DOHH2 (cell line): ENCODE results near the gene AXDND1.

Experiments used
- H3F3A ChIP-seq: fragments of 200-600 bp; sonication (generic), shearing (Covaris generic); 2 replicates; pipeline ENCODE4 v1.6.0; 2016; ENCODE audit warnings: antibody characterized with exemption, mild to moderate bottlenecking; ENCODE audit not compliant: control insufficient read depth, insufficient read depth
- H3K27ac ChIP-seq: fragments of 200-600 bp; sonication (generic); 2 replicates; pipeline ENCODE4 v1.5.1; 2014; ENCODE audit warnings: low read depth, mild to moderate bottlenecking, low read length, moderate library complexity
- H3K27me3 ChIP-seq: fragments of 200-600 bp; sonication (generic); 2 replicates; pipeline ENCODE4 v1.6.1; 2014; ENCODE audit warnings: mild to moderate bottlenecking, low read length, mixed read lengths; ENCODE audit not compliant: control insufficient read depth
- H3K36me3 ChIP-seq: fragments of 200-600 bp; sonication (generic); 2 replicates; pipeline ENCODE4 v1.6.1; 2014; ENCODE audit warnings: mild to moderate bottlenecking, low read length, moderate library complexity, mixed read lengths; ENCODE audit not compliant: control insufficient read depth
- H3K4me1 ChIP-seq: fragments of 200-600 bp; sonication (generic); 2 replicates; pipeline ENCODE4 v1.6.1; 2014; ENCODE audit warnings: mild to moderate bottlenecking, low read length, mixed read lengths; ENCODE audit not compliant: control insufficient read depth
- H3K4me2 ChIP-seq: fragments of 200-600 bp; sonication (generic); 2 replicates; pipeline ENCODE4 v1.6.0; 2014; ENCODE audit warnings: mild to moderate bottlenecking, low read length, moderate library complexity
- H3K4me3 ChIP-seq: fragments of 200-600 bp; sonication (generic); 2 replicates; pipeline ENCODE4 v1.5.1; 2014; ENCODE audit warnings: mild to moderate bottlenecking, low read length, mixed read lengths
- H3K79me2 ChIP-seq: fragments of 200-600 bp; sonication (generic); 2 replicates; pipeline ENCODE4 v1.6.1; 2014; ENCODE audit warnings: mild to moderate bottlenecking, low read length, mixed read lengths; ENCODE audit not compliant: control insufficient read depth
- H3K9me2 ChIP-seq: fragments of 200-600 bp; sonication (generic); replicated peaks from 2 replicates; pipeline ENCODE4 v1.6.1; 2014; ENCODE audit warnings: mild to moderate bottlenecking, low read length, mixed read lengths; ENCODE audit not compliant: control insufficient read depth
- H3K9me3 ChIP-seq: fragments of 200-600 bp; sonication (generic); 2 replicates; pipeline ENCODE4 v1.6.1; 2014; ENCODE audit warnings: antibody characterized with exemption, low read length, mixed read lengths; ENCODE audit not compliant: control insufficient read depth, insufficient read depth
- H4K20me1 ChIP-seq: fragments of 200-600 bp; sonication (generic); 2 replicates; pipeline ENCODE4 v1.6.0; 2014; ENCODE audit warnings: low read depth, mild to moderate bottlenecking, antibody characterized with exemption, low read length, moderate library complexity; ENCODE audit not compliant: control insufficient read depth, insufficient read depth
- CTCF ChIP-seq: fragments of 200-600 bp; sonication (generic); IDR thresholded peaks from one replicate; pipeline ENCODE4 v1.5.1; 2014; ENCODE audit warnings: antibody characterized with exemption, mild to moderate bottlenecking, low read depth, low read length; ENCODE audit not compliant: poor library complexity, severe bottlenecking
- EZH2phosphoT487 ChIP-seq: fragments of 200-600 bp; sonication (generic); IDR thresholded peaks from 2 replicates; pipeline ENCODE4 v1.6.1; 2017; ENCODE audit warnings: borderline replicate concordance, mild to moderate bottlenecking, antibody characterized with exemption, low read length, moderate library complexity, mixed read lengths

The AXDND1 gene

GRCh38 chr1:179530352-179530751, 164.6 kb downstream of the AXDND1 start:
- Histone ChIP-seq H3K79me2 (no peaks in the 10 kb centered on the region), H3K9me3 (no peaks in the 10 kb centered on the region), H3K9me2 (no peaks in the 10 kb centered on the region), H3K27me3 (no peaks in the 10 kb centered on the region), H3F3A (no peaks in the 10 kb centered on the region), H4K20me1 (no peaks in the 10 kb centered on the region), H3K27ac (no peak overlapping the region), H3K4me2 (no peak overlapping the region), H3K4me3 (no peak overlapping the region), H3K4me1 (no peaks in the 10 kb centered on the region), H3K36me3 (no peaks in the 10 kb centered on the region)
- TF ChIP-seq EZH2phosphoT487: no peak

DNA sequence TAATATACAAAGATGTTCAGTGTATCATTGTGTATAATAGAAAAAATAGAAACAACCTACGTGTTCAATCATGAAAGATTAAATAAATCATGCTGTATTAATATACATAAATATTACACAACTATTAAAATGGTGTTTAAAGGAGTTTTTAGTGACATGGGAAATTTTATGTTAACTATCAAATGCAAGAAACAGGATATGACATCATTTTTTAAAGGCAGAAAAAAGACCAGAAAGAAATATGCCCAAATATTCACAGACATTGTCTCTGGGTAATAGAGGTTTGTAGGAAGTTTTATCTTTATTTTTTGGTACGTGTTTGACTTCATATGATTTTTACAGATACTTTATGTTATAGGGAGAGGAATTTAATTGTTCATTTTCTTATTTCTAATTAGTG, 176.0 kb downstream of the AXDND1 start:
- Histone ChIP-seq H3K9me2 (no peaks in the 10 kb centered on the region), H3F3A (no peaks in the 10 kb centered on the region), H4K20me1 (no peaks in the 10 kb centered on the region), H3K4me2 (no peak overlapping the region), H3K4me3 (no peak overlapping the region), H3K27ac (no peak overlapping the region), H3K27me3 (no peaks in the 10 kb centered on the region), H3K9me3 (no peaks in the 10 kb centered on the region), H3K36me3 (no peaks in the 10 kb centered on the region), H3K79me2 (no peaks in the 10 kb centered on the region), H3K4me1 (no peaks in the 10 kb centered on the region)
- TF ChIP-seq EZH2phosphoT487 (no peak), CTCF (no peak)

- H3K4me1 ChIP-seq: no peaks in the 10 kb centered on the region
- no peaks in the 10 kb centered on the region for H3F3A ChIP-seq
- H3K36me3 ChIP-seq: no peaks in the 10 kb centered on the region
- H3K27me3 ChIP-seq: no peaks in the 10 kb centered on the region
- no peaks in the 10 kb centered on the region for H3K9me2 ChIP-seq
- TF ChIP-seq EZH2phosphoT487 (no peak), CTCF (no peak)
- H3K27ac ChIP-seq: no peak overlapping the region
- no peak overlapping the region for H3K4me2 ChIP-seq
- no peak overlapping the region for H3K4me3 ChIP-seq
- no peaks in the 10 kb centered on the region for H4K20me1 ChIP-seq
- H3K9me3 ChIP-seq: no peaks in the 10 kb centered on the region
- H3K79me2 ChIP-seq: no peaks in the 10 kb centered on the region
Observed at GRCh38 chr1:179545321-179545720, 179.6 kb downstream of the AXDND1 start.

DNA sequence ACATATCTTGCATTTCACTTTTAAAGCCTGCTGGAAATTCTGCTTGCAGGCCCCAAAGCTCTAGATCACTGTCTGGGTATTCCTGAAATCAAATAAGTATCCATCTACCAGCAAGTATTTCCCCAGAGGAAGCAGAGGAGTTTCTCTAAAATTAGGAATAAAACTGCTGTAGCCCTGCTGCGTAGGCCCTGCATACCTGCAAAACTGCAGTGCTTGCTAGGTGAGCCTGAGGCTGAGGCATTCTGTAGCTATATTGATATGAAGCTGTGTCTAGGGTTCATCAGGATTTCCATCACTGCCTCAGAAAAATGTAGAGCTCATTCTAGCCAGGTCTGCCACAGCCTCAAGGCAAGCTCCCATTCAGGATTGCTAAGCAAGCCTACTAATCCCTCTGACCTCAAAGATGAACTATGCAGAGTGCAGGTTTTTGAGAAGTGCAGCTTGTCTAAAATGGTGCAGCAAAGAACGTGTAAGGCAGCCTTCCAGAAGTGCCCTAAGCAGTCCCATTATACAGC, 181.3 kb downstream of the AXDND1 start:
- Histone ChIP-seq H3F3A (no peaks in the 10 kb centered on the region), H3K36me3 (no peaks in the 10 kb centered on the region), H3K9me2 (no peaks in the 10 kb centered on the region), H4K20me1 (no peaks in the 10 kb centered on the region), H3K4me3 (no peak overlapping the region), H3K9me3 (no peaks in the 10 kb centered on the region), H3K79me2 (no peaks in the 10 kb centered on the region), H3K4me2 (no peak overlapping the region), H3K27me3 (no peaks in the 10 kb centered on the region), H3K4me1 (no peaks in the 10 kb centered on the region), H3K27ac (no peak overlapping the region)
- TF ChIP-seq CTCF: no peak
- no peak for TF ChIP-seq EZH2phosphoT487
